GM23338 (cell line): ENCODE measurements around the gene RRP8. TPM values are rescaled to one million over a fixed set of nuclear protein-coding genes. Genes with fewer than 3 reads are reported as not detected.

ENCODE experiments used
- ATAC-seq: fragments of 200-7000 bp; cut with Tn5 transposase; 3 replicates; pipeline ENCODE4 v1.9.1; 2020
- DNase-seq: peaks from one replicate; pipeline ENCODE4 v3.0.0-alpha.2; 2015; ENCODE audit warnings: low spot score
- H2AFZ ChIP-seq: fragments of 200-600 bp; sonication (generic); 2 replicates; pipeline ENCODE4 v1.8.0; 2016; ENCODE audit warnings: antibody characterized with exemption, mild to moderate bottlenecking, moderate library complexity
- H3F3A ChIP-seq: fragments of 200-600 bp; sonication (generic); replicated peaks from 2 replicates; pipeline ENCODE4 v1.8.0; 2017; ENCODE audit warnings: antibody characterized with exemption, mixed run types, low read depth
- H3K27ac ChIP-seq: fragments of 200-600 bp; sonication (generic); 2 replicates; pipeline ENCODE4 v1.6.1; 2016; ENCODE audit warnings: low read depth
- H3K27me3 ChIP-seq: fragments of 200-600 bp; sonication (generic); 2 replicates; pipeline ENCODE4 v1.8.0; 2016; ENCODE audit warnings: mild to moderate bottlenecking, mixed run types, moderate library complexity; ENCODE audit not compliant: insufficient read depth
- H3K36me3 ChIP-seq: fragments of 200-600 bp; sonication (generic); 2 replicates; pipeline ENCODE4 v1.8.0; 2016; ENCODE audit warnings: mild to moderate bottlenecking; ENCODE audit not compliant: insufficient read depth
- H3K4me1 ChIP-seq: fragments of 200-600 bp; sonication (generic); 2 replicates; pipeline ENCODE4 v1.8.0; 2016; ENCODE audit warnings: mild to moderate bottlenecking, moderate library complexity; ENCODE audit not compliant: insufficient read depth
- H3K4me2 ChIP-seq: fragments of 200-600 bp; sonication (generic); 2 replicates; pipeline ENCODE4 v1.7.1; 2017; ENCODE audit warnings: mixed run types
- H3K4me3 ChIP-seq: fragments of 200-600 bp; sonication (generic); 2 replicates; pipeline ENCODE4 v1.6.1; 2016; ENCODE audit warnings: mixed run types
- H3K79me2 ChIP-seq: fragments of 200-600 bp; sonication (generic); replicated peaks from 2 replicates; pipeline ENCODE4 v1.8.0; 2017; ENCODE audit warnings: mild to moderate bottlenecking; ENCODE audit not compliant: insufficient read depth
- H3K9me2 ChIP-seq: fragments of 200-600 bp; sonication (generic); 2 replicates; pipeline ENCODE4 v1.8.0; 2017; ENCODE audit not compliant: insufficient read depth
- H4K20me1 ChIP-seq: fragments of 200-600 bp; sonication (generic); replicated peaks from 2 replicates; pipeline ENCODE4 v1.8.0; 2017; ENCODE audit warnings: mild to moderate bottlenecking; ENCODE audit not compliant: insufficient read depth
- H3K27ac Mint-ChIP-seq: 2 replicates; pipeline ENCODE4 v1.8.0; 2020; ENCODE audit warnings: inconsistent platforms, mild to moderate bottlenecking, moderate library complexity, mixed read lengths
- H3K27me3 Mint-ChIP-seq: 3 replicates; pipeline ENCODE4 v1.8.0; 2022; ENCODE audit warnings: low read depth, mild to moderate bottlenecking, moderate library complexity, mixed read lengths, inconsistent platforms; ENCODE audit not compliant: insufficient read depth, poor library complexity
- H3K36me3 Mint-ChIP-seq: 3 replicates; pipeline ENCODE4 v1.8.0; 2021; ENCODE audit warnings: low read depth, mild to moderate bottlenecking, inconsistent platforms, moderate library complexity, mixed read lengths
- H3K4me1 Mint-ChIP-seq: 3 replicates; pipeline ENCODE4 v1.8.0; 2020; ENCODE audit warnings: mild to moderate bottlenecking, inconsistent platforms, mixed read lengths
- H3K4me3 Mint-ChIP-seq: 3 replicates; pipeline ENCODE4 v1.8.0; 2021; ENCODE audit warnings: moderate library complexity, mild to moderate bottlenecking, inconsistent platforms, mixed read lengths
- H3K9me3 Mint-ChIP-seq: 3 replicates; pipeline ENCODE4 v1.8.0; 2020; ENCODE audit warnings: moderate library complexity, mild to moderate bottlenecking, inconsistent platforms, mixed read lengths
- CREB1 ChIP-seq: fragments of 250-450 bp; sonication (Bioruptor Pico); IDR thresholded peaks from 2 replicates; pipeline ENCODE4 v1.5.0; 2020; ENCODE audit warnings: low read depth, mild to moderate bottlenecking, moderate library complexity
- CTCF ChIP-seq, 2 experiments: fragments of 200-600 bp in 1 of 2; sonication (generic) in 1 of 2; conservative IDR thresholded peaks; 2 replicates each; pipeline versions ENCODE4 v1.5.1 to v1.6.1; 2016 to 2017; ENCODE audit warnings: antibody characterized with exemption in 2 of 2, low read depth in 2 of 2, mild to moderate bottlenecking in 2 of 2, moderate library complexity in 1 of 2
- EZH2 ChIP-seq: fragments of 200-600 bp; sonication (generic); IDR thresholded peaks from one replicate; pipeline ENCODE4 v1.8.0; 2017; ENCODE audit warnings: antibody characterized with exemption, mild to moderate bottlenecking, low read depth; ENCODE audit not compliant: unreplicated experiment
- EZH2phosphoT487 ChIP-seq: fragments of 200-600 bp; sonication (generic); IDR thresholded peaks from one replicate; pipeline ENCODE4 v1.8.1; 2018; ENCODE audit warnings: antibody characterized with exemption; ENCODE audit not compliant: unreplicated experiment
- JUNB ChIP-seq: IDR thresholded peaks from one replicate; pipeline ENCODE4 v1.6.1; 2016; ENCODE audit warnings: antibody characterized with exemption; ENCODE audit not compliant: unreplicated experiment
- NANOG ChIP-seq: IDR thresholded peaks from 2 replicates; pipeline ENCODE4 v1.6.1; 2016; ENCODE audit warnings: antibody characterized with exemption, borderline replicate concordance
- POLR2AphosphoS5 ChIP-seq: IDR thresholded peaks from 2 replicates; pipeline ENCODE4 v1.6.1; 2016; ENCODE audit warnings: antibody characterized with exemption, low read depth
- STAT1 ChIP-seq: IDR thresholded peaks from one replicate; pipeline ENCODE4 v1.6.1; 2016; ENCODE audit warnings: antibody characterized with exemption; ENCODE audit not compliant: unreplicated experiment
- ZNF462 ChIP-seq: fragments of 250-450 bp; sonication (Bioruptor Pico); IDR thresholded peaks from 2 replicates; pipeline ENCODE4 v1.5.0; 2020; ENCODE audit warnings: mild to moderate bottlenecking, moderate library complexity
- polyA plus RNA-seq: library from polyadenylated mRNA; unstranded; fragments of >200 nt; fragmentation: Nextera tagmentation; extraction: Ambion mirVana; gene quantifications from 2 replicates; pipeline ENCODE4 v1.2.1, GENCODE V29; 2016
- total RNA-seq: library from RNA; depleted of rRNA; stranded (reverse); fragments of >200 nt; shearing (Covaris generic); gene quantifications from 2 replicates; pipeline ENCODE4 v1.2.3, GENCODE V29; 2014

The RRP8 gene
- total and polyA plus RNA-seq, 2 experiments from 2014 or later: 7.4 to 13.7 TPM

GRCh38 chr11:6647836-6648235 is 44.4 kb upstream of the RRP8 start:
- Histone ChIP-seq H3K4me2 (no peak overlapping the region), H3K27me3 (peaks cover 17% of the 10 kb centered on the region), H3K79me2 (no peaks in the 10 kb centered on the region), H2AFZ (no peak overlapping the region), H3K27ac (no peak overlapping the region), H3K4me3 (no peak overlapping the region), H4K20me1 (no peaks in the 10 kb centered on the region), H3K4me1 (peaks cover 13% of the 10 kb centered on the region; the same call in 1 of the 2 replicates), H3K9me2 (0 out of 2 replicates have a peak, but pooled peaks cover 7% of the 10 kb centered on the region), H3K36me3 (no peaks in the 10 kb centered on the region), H3F3A (no peaks in the 10 kb centered on the region)
- no peaks in the 10 kb centered on the region for H3K36me3 Mint-ChIP-seq
- no peak for DNase-seq
- TF ChIP-seq JUNB (no peak), EZH2 (no peak), CTCF (conservative IDR thresholded peaks at IDR 0.05; ENCODE audit: low read depth in 2 of 2) (no peak), STAT1 (no peak), ZNF462 (CRISPR knock-in tag) (no peak), POLR2AphosphoS5 (no peak), NANOG (no peak), CREB1 (no peak), EZH2phosphoT487 (no peak)
- H3K9me3 Mint-ChIP-seq: no peaks in the 10 kb centered on the region
- no peaks in the 10 kb centered on the region for H3K27me3 Mint-ChIP-seq
- no peak overlapping the region for H3K27ac Mint-ChIP-seq
- no peak for ATAC-seq
- no peak overlapping the region for H3K4me3 Mint-ChIP-seq
- no peaks in the 10 kb centered on the region for H3K4me1 Mint-ChIP-seq
